Fibroblast of lung (primary cell): ENCODE measurements around the gene KDM2A. TPM values are rescaled to one million over a fixed set of nuclear protein-coding genes. Genes with fewer than 3 reads are reported as not detected.
A peak's percentile ranks its signal among the peaks of the same experiment; 100 is the strongest.

Experiments used
- DNase-seq, 2 donors: peaks; one replicate each; pipeline versions ENCODE4 v3.0.0 to v3.0.0-alpha.2; 2010; ENCODE audit warnings: low read depth in 2 of 2
- H2AFZ ChIP-seq: 2 replicates; pipeline ENCODE4 v1.5.1; 2012; ENCODE audit warnings: low read length, control low read depth, inconsistent platforms
- H3K27ac ChIP-seq: 2 replicates; pipeline ENCODE4 v1.5.1; 2011; ENCODE audit warnings: low read length, control low read depth; ENCODE audit not compliant: insufficient read depth
- H3K27me3 ChIP-seq: 2 replicates; pipeline ENCODE4 v1.5.1; 2011; ENCODE audit warnings: mild to moderate bottlenecking, low read length; ENCODE audit not compliant: control insufficient read depth, insufficient read depth
- H3K36me3 ChIP-seq: 2 replicates; pipeline ENCODE4 v1.5.1; 2011; ENCODE audit warnings: low read length; ENCODE audit not compliant: control insufficient read depth, insufficient read depth
- H3K4me1 ChIP-seq: 2 replicates; pipeline ENCODE4 v1.5.1; 2011; ENCODE audit warnings: low read length; ENCODE audit not compliant: control insufficient read depth, insufficient read depth; ENCODE audit errors: extremely low read depth
- H3K4me2 ChIP-seq: 2 replicates; pipeline ENCODE4 v1.5.1; 2011; ENCODE audit warnings: low read length, control low read depth; ENCODE audit not compliant: insufficient read depth; ENCODE audit errors: extremely low read depth
- H3K4me3 ChIP-seq, 4 experiments: fragments of 200-600 bp in 1 of 4; sonication (generic) in 1 of 4; replicated peaks in 1 of 4; 2 replicates each; pipeline ENCODE4 v1.5.1; 2011 to 2016; ENCODE audit warnings: low read length in 4 of 4, low read depth in 3 of 4, mild to moderate bottlenecking in 3 of 4, control low read depth in 2 of 4, inconsistent platforms in 1 of 4, mixed read lengths in 1 of 4; ENCODE audit not compliant: insufficient read depth in 1 of 4; ENCODE audit errors: control extremely low read depth in 1 of 4
- H3K79me2 ChIP-seq: 2 replicates; pipeline ENCODE4 v1.5.1; 2012; ENCODE audit warnings: mild to moderate bottlenecking, low read length, inconsistent platforms; ENCODE audit not compliant: control insufficient read depth, insufficient read depth
- H3K9ac ChIP-seq: 2 replicates; pipeline ENCODE4 v1.5.1; 2011; ENCODE audit warnings: mild to moderate bottlenecking, low read length, control low read depth; ENCODE audit not compliant: insufficient read depth
- H3K9me3 ChIP-seq: 2 replicates; pipeline ENCODE4 v1.5.1; 2012; ENCODE audit warnings: low read depth, low read length; ENCODE audit not compliant: control insufficient read depth, insufficient read depth
- H4K20me1 ChIP-seq: 2 replicates; pipeline ENCODE4 v1.5.1; 2011; ENCODE audit warnings: low read length; ENCODE audit not compliant: control insufficient read depth, insufficient read depth; ENCODE audit errors: extremely low read depth
- EZH2 ChIP-seq: IDR thresholded peaks from 2 replicates; pipeline ENCODE4 v1.5.1; 2012; ENCODE audit warnings: low read length, control low read depth, mild to moderate bottlenecking; ENCODE audit errors: missing control alignments
- polyA plus RNA-seq, 2 donors: library from polyadenylated mRNA; depleted of rRNA in 1 of 2; stranded (reverse) in 1 of 2; unstranded in 1 of 2; fragments of >200 nt; gene quantifications; 2 replicates each; pipeline ENCODE4 v1.2.1, GENCODE V29; 2011 to 2012; ENCODE audit warnings: missing spikeins in 1 of 2
- total RNA-seq: library from RNA; depleted of rRNA; stranded (reverse); fragments of >200 nt; gene quantifications from 2 replicates; pipeline ENCODE4 v1.2.1, GENCODE V29; 2014
- TF ChIP-seq, protein P1 (sequence below), 2 donors: IDR thresholded peaks in 1 of 2; conservative IDR thresholded peaks in 1 of 2; 1 replicate in 1 of 2; 2 replicates in 1 of 2; pipeline ENCODE4 v1.5.1; 2011 to 2012; ENCODE audit warnings: low read length in 2 of 2, control low read depth in 1 of 2, inconsistent platforms in 1 of 2, low read depth in 1 of 2, mild to moderate bottlenecking in 1 of 2

KDM2A gene
- total and polyA plus RNA-seq, 2 donors (not counting 1 experiment from before 2014, with no cell fraction given) = 36.4 to 42.6 TPM

DNA sequence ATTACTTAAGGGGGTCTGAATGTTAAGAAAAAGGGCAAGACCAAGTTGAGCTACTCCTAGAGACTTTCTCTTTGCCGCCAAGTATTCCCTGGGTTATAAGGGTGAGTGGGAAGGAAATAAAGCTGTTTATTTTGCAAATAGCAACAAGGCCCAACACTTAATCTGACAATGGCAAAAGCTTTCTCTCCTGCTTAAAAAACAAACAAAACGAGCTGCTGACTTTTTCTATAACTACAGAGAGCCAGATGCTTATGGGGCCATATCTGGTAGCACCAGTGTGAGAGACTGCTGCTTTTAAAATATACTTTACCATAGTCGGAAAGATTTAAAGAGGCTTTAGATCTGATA lies 2.3 kb upstream of the KDM2A start:
- H3K27ac ChIP-seq = no peak overlapping the region
- no peak overlapping the region for H3K9ac ChIP-seq
- H2AFZ ChIP-seq = no peak overlapping the region

DNA sequence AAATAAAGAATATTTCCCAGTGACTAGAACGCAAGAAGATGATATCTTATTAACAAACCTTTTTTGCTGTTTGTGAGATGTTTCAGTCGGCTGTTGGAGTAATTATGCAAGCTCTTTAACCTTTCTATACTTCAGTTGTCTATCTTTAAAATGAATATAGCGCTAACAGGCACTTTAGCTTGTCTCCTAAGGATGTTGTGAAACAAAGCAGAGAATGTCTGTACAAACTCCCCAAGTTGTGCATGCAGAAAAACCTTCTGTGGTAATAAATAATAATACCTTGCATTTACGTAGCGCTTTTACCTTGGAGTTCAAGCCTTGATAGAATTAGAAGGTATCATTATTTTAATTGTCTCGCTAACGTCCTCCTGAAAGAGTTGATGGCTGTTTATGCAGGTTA lies 1.9 kb upstream of the KDM2A start:
- Histone ChIP-seq H3K4me1 (peaks cover 5% of the 10 kb centered on the region), H3K9me3 (no peaks in the 10 kb centered on the region), H2AFZ (no peak overlapping the region), H3K27ac (no peak overlapping the region), H3K4me3 (no peak overlapping the region), H3K27me3 (no peaks in the 10 kb centered on the region), H3K9ac (no peak overlapping the region), H3K4me2 (no peak overlapping the region), H3K79me2 (peaks cover 30% of the 10 kb centered on the region), H4K20me1 (no peaks in the 10 kb centered on the region), H3K36me3 (no peaks in the 10 kb centered on the region)
- no peak for DNase-seq
- no peak for TF ChIP-seq EZH2
- TF ChIP-seq, protein P1, sequence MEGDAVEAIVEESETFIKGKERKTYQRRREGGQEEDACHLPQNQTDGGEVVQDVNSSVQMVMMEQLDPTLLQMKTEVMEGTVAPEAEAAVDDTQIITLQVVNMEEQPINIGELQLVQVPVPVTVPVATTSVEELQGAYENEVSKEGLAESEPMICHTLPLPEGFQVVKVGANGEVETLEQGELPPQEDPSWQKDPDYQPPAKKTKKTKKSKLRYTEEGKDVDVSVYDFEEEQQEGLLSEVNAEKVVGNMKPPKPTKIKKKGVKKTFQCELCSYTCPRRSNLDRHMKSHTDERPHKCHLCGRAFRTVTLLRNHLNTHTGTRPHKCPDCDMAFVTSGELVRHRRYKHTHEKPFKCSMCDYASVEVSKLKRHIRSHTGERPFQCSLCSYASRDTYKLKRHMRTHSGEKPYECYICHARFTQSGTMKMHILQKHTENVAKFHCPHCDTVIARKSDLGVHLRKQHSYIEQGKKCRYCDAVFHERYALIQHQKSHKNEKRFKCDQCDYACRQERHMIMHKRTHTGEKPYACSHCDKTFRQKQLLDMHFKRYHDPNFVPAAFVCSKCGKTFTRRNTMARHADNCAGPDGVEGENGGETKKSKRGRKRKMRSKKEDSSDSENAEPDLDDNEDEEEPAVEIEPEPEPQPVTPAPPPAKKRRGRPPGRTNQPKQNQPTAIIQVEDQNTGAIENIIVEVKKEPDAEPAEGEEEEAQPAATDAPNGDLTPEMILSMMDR (conservative IDR thresholded peaks at IDR 0.05 in 1 of 2, IDR thresholded peaks at IDR 0.05 in 1 of 2; ENCODE audit: low read depth in 1 of 2, low read length in 2 of 2) = no peak

More for the DNA sequence above, 2.3 kb upstream of the KDM2A start:
- no peaks in the 10 kb centered on the region for H4K20me1 ChIP-seq
- no peaks in the 10 kb centered on the region for H3K36me3 ChIP-seq
- no peak for DNase-seq
- H3K9me3 ChIP-seq = no peaks in the 10 kb centered on the region
- no peaks in the 10 kb centered on the region for H3K27me3 ChIP-seq
- no peak for TF ChIP-seq EZH2
- TF ChIP-seq, protein P1 (conservative IDR thresholded peaks at IDR 0.05 in 1 of 2, IDR thresholded peaks at IDR 0.05 in 1 of 2; ENCODE audit: low read depth in 1 of 2, low read length in 2 of 2) = no peak
- no peak overlapping the region for H3K4me2 ChIP-seq
- H3K4me3 ChIP-seq = no peak overlapping the region
- peaks cover 26% of the 10 kb centered on the region for H3K79me2 ChIP-seq
- H3K4me1 ChIP-seq = peaks cover 5% of the 10 kb centered on the region

DNA sequence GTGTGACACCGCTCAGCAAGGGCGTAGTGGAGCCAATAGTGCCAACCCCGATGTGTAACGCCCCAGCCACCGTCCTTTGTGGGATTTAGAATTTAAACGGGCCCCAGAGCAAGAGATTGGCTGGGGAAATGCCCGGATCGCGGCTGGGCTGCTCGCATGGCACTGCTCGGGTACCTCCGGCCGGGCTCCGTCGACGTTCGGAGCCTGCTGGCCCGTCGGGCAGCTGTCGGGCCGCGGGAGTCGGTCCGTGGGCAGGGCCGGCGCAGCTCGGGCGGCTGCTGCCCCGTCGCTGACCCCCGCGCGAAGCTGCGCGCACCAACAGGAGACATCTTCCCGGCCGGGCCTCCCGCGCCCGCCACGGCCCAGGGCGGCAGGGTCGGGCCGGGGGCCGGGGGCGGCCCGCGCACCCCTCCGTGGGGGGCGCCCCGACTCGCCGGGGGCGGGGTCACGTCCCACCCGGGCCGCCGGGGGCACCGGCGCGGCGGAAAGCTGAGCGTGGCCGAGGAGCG lies 1.3 kb upstream of the KDM2A start:
- H3K79me2 ChIP-seq = peaks cover 35% of the 10 kb centered on the region
- peak overlapping the region; percentile 83 for H2AFZ ChIP-seq
- H3K27ac ChIP-seq = no peak overlapping the region
- H3K9me3 ChIP-seq = no peaks in the 10 kb centered on the region
- TF ChIP-seq, protein P1 (conservative IDR thresholded peaks at IDR 0.05 in 1 of 2, IDR thresholded peaks at IDR 0.05 in 1 of 2; ENCODE audit: low read depth in 1 of 2, low read length in 2 of 2) = no peak
- no peak for TF ChIP-seq EZH2
- no peaks in the 10 kb centered on the region for H4K20me1 ChIP-seq
- peak overlapping the region; percentile 82 for H3K9ac ChIP-seq
- H3K4me1 ChIP-seq = peaks cover 5% of the 10 kb centered on the region
- no peaks in the 10 kb centered on the region for H3K36me3 ChIP-seq
- H3K4me2 ChIP-seq = peak overlapping the region; percentile 59
- H3K4me3 ChIP-seq = no peak overlapping the region
- H3K27me3 ChIP-seq = no peaks in the 10 kb centered on the region
- DNase-seq = no peak
